Neural progenitor cell (in vitro differentiated cells): Measurements from ENCODE around the gene TECTA.

Experiments used
- CTCF ChIP-seq: fragments of 200-600 bp; sonication (generic); IDR thresholded peaks from 2 replicates; pipeline ENCODE4 v1.5.1; 2017; ENCODE audit warnings: antibody characterized with exemption, mild to moderate bottlenecking
- EZH2phosphoT487 ChIP-seq: fragments of 200-600 bp; sonication (generic); IDR thresholded peaks from 2 replicates; pipeline ENCODE4 v1.6.1; 2017; ENCODE audit warnings: antibody characterized with exemption

DNA sequence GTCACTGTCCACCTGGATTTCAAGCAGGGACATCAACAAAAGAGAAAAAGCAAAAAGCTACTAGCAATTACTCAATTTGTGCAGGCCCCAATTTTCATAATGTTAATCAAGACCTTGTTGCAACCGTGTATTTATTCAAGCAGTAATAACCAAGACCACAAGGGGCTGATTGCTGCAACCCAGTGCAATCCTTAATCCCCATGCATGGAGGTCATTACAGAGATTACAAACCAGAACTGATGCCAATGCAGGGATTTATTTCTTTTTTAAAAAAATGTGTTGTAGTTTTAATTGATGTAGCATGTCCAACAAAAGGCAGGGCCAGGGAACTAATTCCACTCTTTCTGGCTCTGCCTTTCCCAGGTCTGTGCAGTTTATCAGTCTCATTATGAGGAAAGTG, 18.4 kb downstream of the TECTA start:
- peak; percentile 15 for TF ChIP-seq CTCF
- no peak for TF ChIP-seq EZH2phosphoT487
